CMK (cell line): ENCODE results near the gene PDGFD.

ENCODE experiments used
- DNase-seq: peaks from one replicate; pipeline ENCODE4 v3.0.0-alpha.2; 2010; ENCODE audit warnings: low read depth

PDGFD gene

DNA sequence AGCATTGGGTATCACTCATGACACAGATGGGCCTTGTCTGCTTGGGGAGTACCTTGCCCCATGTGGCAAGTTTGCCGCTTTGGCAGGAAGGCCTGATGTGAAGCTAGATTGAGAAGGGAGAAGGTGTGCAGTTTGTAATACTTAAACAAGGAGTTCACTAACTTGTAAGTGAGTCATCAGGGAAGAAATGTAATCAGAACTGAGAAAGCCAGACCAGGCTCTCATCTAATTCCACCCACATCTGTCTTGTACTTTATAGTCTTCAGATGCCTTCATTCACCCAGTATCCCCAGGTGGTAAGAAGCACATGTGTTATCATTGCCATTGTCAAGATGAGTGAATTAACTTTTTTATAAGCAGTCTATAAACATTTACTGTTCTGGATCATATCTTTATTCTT lies 243.5 kb downstream of the PDGFD start:
- DNase-seq, result no peak

DNA sequence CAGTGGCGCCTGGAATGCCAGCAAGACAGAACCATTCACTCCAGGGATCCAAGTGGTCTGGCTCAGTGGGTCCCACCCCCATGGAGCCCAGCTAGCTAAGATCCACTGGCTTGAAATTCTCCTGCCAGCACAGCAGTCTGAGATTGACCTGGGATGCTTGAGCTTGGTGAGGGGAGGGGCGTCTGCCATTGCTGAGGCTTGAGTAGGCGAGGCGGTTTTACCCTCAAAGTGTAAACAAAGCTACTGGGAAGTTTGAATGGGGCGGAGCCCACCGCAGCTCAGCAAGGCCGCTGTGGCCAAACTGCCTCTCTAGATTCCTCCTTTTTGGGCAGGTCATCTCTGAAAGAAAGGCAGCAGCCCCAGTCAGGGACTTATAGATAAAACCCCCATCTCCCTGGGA lies 253.2 kb downstream of the PDGFD start:
- no peak for DNase-seq

DNA sequence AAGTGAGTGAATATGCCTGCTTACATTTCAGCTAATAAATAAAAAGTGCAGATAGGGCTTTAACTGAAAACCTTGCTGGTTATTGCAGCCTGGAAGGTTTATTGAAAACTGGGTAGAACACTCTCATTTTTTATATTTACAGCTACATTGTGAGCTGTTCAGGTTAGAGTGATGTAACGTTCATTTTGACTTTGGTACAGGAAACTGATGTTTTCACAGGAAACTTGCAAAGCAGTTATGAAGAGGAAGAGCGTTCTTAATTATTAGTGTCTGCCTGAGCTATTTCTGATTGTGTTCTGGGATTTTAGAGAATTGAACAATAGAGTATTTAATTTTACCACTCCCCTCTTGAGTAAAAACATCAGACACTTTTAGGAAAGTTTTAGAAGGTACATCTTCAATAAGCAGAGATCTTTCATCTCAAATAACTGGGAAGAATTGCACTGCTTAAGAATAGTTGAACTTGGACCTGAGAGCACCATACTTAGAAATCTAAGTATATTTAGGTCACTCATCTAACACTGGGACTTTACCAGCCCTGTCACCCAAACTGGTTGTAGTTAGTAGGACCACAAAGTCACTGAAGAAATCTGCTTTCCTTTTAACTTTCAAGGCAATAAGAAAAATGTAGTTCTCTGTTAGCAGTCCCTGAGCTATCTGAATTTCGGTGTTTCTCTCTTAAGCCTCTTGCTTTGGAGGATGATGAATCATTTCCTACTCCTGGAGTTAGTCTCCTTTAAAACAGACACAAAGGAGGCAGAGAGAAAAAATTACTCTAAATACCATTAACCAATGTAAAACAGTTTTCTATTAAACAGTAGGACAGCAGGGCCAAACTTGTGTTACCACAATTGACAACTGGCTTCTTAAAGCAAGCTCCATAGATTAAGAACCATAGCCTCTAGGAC lies 256.1 kb downstream of the PDGFD start:
- no peak for DNase-seq

DNA sequence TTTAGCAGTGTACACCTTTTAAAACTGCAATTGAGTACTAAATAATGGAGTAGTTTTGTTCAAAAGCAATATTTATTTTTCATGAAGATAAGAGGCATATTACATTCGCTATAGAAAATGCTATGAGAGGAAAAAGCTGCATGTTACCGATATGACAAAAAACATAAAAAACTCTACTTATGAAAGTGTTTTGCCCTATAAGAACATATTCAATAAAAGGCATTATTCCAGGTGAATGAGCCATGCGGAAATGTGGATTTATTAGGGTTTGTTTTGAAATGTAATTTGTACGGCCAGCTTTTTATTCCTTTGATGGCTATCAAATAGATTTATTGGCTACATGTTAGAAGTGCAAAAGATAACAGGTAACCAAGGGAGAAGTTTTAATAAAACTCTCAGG lies 256.8 kb downstream of the PDGFD start:
- no peak for DNase-seq

DNA sequence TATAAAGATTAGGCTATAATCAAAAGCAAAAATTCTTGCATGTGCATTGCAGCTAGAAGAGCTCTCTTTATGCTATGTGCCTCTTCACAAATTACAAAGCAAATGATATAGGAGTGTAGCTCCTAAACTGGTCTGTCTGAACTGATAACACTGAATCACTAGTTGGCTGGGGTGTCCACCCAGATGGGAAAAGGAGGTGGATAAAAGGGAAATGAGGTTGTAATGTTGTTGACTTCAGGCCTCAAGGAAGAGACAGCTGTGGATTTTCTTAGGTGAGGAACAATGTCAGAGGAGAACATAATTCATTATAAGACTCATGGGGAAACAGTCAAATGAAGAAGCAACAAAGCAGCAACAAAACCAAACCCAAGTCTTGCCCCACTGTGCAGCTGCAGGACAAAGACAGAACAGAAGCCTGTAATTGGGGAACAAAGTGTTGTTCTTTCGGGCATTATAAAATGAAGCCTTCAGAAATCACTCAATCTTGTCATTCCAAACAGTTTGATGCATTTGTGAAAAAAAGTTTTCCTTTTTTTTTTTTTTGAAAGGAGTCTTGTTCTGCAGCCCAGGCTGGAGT lies 257.6 kb downstream of the PDGFD start:
- no peak for DNase-seq

DNA sequence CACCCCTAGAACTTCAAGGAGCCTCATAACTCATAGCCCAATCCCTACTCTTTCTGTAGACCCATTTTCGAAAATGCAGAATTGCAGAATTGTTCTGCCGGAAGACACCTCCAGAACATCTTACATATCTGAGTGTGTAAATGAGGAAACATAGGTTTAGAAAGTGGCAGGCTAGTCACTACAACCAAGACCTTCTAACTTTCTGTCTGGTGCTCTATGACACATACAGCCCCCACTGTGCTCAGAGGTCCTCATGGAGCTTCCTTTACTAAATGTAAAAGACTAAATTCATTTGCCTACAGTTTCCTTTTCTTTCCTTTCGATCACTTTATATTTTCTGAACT lies 259.7 kb downstream of the PDGFD start:
- DNase-seq, result no peak

DNA sequence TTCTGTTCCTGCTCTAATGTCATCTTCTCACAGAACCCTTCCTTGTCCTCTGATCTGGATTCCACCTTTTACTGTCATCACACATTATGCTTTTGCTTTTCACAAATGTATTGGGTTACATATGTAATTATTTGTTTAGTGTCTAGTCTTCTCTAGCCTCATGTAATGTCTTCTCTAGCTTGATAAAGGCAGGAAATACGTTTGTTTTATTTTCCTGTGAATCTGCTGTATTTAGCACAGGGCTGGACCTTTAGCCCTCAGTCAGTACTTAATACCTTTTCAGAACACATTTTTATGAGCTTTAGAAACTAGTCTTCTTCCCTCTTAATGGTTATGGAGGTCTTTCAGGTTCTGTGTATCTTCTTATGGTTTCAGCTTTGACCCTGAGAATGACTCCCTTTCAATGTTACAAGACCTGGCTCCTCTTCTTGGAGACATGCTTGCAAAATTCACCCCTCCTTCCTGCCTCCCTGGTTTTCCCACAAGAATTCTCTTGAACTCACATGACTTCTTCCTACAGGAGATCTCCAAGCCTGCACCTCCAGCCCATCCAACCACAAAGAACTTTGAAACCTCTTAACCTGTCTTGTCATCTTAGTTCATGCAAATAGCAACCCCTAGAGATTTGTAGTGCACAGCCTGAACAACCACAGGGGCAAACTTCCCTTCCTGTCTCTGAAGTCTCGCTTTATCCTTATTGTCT lies 260.2 kb downstream of the PDGFD start:
- DNase-seq, result no peak

DNA sequence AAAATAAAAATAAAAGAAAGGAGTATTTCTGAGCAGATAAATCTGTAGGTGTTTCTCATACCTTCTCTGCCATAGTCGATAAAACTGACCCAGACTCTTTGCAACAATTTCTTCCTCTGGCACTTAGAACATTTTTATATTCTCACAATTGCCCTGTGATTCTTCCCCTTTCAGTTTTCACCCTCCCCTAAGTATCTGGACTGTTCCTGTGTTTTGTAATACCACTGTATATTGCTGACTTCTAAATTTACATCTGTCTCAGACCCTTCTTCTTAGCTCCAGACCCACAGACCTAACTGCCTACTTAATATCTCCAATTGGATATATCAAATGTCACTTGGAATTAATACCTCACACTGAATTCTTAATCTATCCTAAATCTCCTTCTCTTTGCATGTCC lies 261.0 kb downstream of the PDGFD start:
- no peak for DNase-seq

DNA sequence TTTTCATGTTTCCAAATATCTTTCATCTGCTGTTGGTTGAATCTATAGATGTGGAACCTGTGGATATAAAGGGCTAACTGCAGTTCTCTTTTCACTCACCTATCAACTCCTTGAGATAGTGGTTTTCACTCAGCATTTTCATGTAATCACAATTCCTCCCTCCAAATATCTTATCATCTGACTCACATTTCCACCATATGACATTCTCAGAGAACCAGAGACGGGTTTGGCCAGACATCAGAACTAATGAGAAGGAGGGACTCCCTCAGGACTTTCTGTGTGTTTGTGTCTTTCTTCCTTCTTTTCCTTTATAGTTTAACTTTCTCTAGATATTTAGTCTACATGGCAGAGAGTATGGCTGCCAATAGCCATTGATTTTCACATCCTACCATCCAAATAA lies 262.3 kb downstream of the PDGFD start:
- no peak for DNase-seq

DNA sequence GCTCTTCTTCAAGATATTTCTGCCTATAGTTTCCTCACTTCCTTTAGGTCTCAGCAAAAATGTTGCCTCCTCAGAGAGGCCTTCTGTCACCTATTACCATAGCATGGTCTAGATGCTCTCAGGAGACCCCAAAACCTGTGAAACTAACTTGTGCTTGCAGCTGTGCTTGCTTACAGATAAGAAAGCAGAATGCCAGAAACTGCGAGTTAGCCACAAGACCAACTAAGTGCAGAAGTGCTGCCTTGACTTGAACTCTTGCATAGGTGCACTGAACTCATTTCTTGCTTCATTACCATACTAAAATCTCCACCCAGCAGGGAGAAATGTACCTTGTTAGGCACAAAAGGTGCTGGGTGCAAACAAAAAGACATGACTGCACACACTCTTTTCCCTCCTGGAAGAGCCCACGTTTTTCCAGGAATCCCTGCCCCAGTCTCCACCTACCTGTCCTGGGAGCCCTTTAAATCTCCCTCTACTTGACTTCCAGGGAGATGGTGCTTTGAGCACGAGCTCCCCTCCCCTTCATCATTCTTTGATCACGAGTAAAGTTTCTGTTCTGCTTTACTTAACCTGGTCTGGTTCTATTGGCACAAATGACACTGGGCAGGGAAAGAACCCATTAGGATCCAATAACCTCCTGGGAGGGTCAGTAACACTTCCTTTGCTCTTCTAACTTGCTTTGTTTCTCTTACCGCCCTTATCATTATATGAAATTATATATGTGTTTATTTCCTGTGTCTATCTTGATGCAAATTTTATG lies 265.2 kb downstream of the PDGFD start:
- DNase-seq, result no peak

DNA sequence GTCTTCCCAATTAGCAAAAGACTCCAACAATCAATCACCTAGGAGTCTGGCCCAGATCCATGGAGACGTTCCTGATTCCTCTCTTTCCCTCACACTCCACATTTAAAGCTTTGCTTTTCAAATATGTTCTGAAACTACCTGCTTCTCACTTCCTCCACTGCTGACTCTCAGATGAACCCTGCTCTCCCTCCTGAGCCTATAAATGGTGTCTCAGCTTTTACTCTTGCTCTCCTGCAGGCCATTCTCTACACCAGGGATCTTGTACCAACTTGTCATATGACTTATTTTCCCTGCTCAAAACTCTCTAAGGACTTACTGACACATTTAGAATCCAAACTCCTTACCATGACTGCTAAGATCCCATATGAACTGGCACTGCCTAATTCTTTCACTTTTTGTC lies 265.9 kb downstream of the PDGFD start:
- no peak for DNase-seq

DNA sequence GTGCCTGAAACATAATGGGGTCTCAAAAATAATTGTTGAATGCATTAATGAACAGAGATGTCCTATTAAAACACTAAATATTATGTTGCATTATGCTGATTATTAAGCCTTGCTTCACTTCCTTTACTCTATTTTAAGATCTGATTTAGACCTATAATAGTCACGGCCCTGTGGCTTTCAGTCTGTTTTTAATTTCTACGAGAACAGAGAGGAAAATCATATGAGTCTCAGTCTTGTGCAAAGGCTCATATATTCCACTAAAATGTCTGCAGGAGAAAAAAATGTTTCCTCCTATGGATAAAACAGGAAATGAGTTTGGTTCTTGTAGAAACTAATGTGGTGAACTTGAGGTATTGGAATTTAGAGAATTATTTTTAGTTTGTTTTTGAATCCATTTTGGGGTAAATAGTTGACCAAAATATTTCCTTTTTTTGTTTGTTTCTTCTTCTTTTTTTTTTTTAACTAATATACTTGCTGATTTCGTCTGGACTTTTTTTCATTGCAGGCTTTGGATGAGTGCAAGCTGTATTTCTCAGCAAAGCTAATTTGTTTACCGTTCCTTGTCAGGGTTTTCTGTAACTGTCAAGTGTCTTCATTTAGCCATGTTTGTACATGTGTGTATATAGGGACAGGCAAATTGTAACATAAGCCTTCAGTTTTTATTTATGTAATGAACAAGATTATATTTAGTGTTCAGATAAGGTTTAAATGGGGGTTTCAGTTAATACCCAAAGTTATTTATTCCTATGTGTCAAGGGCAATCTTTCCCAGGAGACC lies 266.6 kb downstream of the PDGFD start:
- DNase-seq, result no peak

DNA sequence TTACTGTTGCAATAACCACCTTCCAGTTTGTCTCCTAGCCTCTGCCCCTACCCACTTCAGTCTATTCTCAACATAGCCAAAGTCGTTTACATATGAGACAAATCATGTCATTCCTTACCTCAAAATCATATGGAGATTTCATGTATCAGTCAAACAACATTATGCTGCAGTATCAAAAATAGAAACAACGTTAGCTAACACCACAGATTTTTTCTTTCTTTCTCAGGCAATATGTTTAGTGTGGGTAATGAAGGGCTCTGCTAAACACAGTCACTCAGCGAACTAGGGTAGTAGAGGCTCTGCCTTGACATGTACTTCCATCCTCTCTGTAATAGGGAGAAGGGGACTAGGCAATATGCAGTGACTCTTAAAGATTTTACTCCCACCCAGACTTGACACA lies 268.8 kb downstream of the PDGFD start:
- no peak for DNase-seq

DNA sequence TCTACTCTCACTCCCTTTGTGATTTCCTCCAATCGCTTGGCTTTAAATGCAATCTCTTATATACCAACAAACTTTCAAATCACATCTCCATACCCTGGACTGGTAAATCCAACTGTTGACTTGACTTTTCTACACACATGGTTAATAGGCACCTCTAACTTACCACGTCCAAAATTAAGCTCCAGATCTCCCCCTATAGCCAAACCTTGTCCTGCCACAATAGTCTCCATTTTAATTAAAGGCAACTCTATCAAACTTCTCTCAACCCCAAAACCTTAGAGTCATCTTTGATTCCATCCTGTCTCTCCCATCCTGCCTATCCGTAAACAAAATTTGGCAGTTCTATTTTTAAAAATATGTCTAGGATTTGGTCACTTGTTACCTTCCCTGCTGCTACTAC lies 269.3 kb downstream of the PDGFD start:
- no peak for DNase-seq

DNA sequence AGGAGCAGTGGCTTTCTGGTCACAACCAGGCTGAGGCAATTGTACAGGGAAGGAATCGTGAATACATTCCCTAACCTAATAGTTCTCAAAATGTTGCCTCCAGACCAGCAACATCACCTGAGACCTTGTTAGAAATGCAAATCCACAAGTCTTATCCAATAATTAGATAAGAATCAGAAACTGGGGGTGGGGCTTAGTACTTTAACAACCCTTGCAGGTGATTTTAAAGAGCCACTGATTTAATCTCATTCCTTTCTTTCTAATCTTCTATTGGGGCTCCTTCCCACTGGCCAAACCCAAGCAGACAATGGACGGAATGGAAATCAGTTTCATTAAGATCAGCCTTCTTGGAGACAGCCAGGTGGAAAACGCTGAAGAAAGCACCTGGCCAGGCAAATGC lies 269.9 kb downstream of the PDGFD start:
- DNase-seq, result no peak

DNA sequence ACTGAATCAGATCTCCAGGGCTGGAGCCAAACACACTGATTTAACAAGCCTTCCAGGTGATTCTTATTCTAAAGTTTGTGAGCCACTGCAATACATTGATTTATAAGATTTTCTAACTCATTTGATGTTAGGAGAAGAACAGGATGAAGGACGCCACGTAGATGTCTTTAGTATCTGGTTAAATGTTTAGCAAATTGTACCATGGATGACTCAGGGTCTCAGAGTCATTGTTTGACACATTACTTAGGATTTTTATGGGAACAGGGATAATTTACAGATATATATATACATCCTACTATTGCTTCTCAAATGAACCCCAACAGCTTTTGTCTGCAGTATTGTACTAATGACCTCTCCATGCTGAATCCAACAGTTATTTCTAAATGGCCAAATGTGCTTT lies 270.6 kb downstream of the PDGFD start:
- no peak for DNase-seq

DNA sequence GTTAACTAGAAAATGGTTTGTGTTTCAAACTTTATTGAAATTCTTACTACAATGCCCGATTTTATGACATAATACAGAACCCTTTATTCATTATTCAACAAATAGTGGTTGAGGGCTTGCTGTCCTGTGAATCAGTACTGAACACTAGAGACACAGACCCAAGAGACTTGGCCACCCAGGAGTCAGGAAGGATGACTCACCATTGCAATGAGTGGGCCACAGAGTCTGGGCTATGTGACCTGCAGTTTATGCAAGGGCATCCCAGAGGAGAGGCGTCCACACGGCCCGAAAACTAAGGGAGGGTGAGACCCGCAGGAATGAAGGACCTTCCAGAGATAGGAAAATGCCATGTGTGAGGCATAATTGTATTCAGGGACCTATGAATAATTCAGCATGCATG lies 271.3 kb downstream of the PDGFD start:
- DNase-seq, result no peak

DNA sequence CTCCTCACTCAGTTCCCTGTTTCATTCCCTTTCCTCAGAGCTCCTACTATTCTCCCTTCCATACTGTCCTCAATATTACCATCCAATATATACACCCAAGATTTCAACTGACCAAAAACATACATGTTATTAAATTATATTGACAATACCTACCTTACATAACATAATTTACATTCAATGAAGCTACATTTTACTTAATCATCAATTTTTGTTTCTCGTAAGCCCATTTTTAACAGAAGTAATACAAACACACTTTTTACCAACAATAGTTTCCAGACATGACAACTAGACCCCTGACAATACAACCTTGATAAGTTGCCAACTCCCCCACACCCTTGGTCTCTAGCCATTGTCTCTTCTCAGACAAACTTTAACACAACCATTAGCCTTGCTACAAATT lies 273.3 kb downstream of the PDGFD start:
- no peak for DNase-seq

DNA sequence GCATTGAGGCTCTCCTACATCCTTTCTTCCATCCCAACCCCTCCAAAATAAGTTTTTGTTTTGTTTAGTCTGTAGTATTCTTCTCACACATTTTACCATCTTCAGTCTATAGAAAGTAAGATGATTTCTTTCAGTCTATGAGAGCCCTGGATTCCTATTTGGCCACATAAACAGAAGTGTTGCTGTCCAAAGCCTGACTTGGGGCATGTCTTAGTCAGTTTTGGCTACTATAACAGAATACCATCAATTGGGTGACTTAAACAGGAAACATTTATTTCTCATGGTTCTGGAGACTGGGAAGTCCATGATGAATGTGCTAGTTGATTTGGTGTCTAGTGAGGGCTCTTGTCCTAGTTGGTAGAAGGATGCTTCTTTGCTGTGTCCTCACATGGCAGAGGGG lies 274.3 kb downstream of the PDGFD start:
- DNase-seq, result no peak

DNA sequence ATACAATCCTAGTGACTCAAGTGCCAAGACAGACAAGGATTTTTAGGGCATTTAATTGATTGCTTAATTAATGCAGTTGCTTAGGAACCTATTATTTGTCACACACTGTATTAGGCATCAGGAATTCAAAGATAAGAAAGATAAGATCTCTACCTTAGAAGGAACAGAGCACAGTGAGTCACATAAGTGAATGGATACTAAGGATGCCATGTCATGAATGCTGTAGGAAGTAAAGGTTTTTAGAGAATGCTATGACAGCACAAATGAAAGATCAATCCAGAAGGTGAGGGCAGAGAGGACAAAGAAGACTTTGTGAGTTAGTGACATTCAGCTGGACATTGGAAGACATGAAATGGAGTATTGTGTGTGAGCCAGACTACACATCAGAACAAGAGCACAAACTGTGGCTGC lies 275.4 kb downstream of the PDGFD start:
- no peak for DNase-seq

DNA sequence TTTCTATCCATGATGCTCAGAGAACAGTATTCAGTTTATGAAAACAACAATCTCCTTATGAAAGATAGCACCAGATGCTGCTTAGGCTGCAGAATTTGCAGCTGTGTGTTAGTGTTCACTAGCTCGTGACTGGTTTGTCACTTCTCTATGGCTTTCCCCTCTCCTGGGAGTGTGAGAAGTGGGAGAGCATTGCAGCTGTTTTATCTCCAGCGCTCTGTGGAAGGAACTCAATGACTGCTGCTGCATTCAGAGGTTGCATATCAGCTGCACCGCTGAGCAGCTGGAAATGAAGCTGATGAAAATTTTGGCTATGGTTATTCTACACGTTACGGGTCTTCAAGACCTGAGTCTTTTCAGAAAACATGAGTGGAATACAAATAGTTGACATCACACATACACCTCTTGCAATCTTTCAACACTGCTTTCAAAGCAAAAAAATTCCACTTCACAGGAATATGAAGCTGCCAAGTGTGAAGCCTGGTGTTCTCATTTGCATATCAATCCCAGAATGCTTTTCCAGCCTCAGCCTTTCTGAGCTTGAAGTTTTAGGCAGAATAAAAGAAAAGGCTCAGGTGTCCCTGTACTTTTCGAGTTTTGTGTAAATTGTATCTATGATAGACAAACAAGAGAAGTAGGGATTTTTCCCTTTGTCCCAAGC lies 276.8 kb downstream of the PDGFD start:
- no peak for DNase-seq
